ENCODE data around the gene DLEC1. TPM values are rescaled to one million over a fixed set of nuclear protein-coding genes. Genes with fewer than 3 reads are reported as not detected.

The DLEC1 gene
- total RNA-seq, 2 experiments from 2014 or later = 0.70 to 1.1 TPM

GRCh38 chr3:38124324-38125122, 85.5 kb downstream of the DLEC1 start:
- Mint-ChIP-seq H3K4me3 (no peak overlapping the region), H3K4me1 (ENCODE audit: low read depth) (no peaks in the 10 kb centered on the region), H3K9me3 (no peaks in the 10 kb centered on the region), H3K27ac (no peak overlapping the region), H3K36me3 (peaks cover 38% of the 10 kb centered on the region), H3K27me3 (no peaks in the 10 kb centered on the region)
- intact Hi-C loops (cut with micrococcal nuclease) = no loop called here
- no peak for DNase-seq
- ChIA-PET POLR2A (no interaction called here), CTCF (no interaction called here)

- POLR2A ChIA-PET = no interaction called here
Measured at GRCh38 chr3:38125305-38126120, 86.5 kb downstream of the DLEC1 start.

GRCh38 chr3:38126121-38126892, 87.3 kb downstream of the DLEC1 start:
- CTCF ChIA-PET = interaction anchor here (1.0 kb wide), 1 partner anchor 220 kb away, joined by 3 read pairs; the partner anchor contains the start of gene XYLB
- POLR2A ChIA-PET = no interaction called here
- no peak for DNase-seq
- H3K27ac Mint-ChIP-seq = no peak overlapping the region
- intact Hi-C loops (cut with micrococcal nuclease) = no loop called here
- no peaks in the 10 kb centered on the region for H3K9me3 Mint-ChIP-seq
- no peaks in the 10 kb centered on the region for H3K27me3 Mint-ChIP-seq
- H3K36me3 Mint-ChIP-seq = peaks cover 38% of the 10 kb centered on the region
- H3K4me1 Mint-ChIP-seq (ENCODE audit: low read depth) = no peaks in the 10 kb centered on the region
- no peak overlapping the region for H3K4me3 Mint-ChIP-seq

More at GRCh38 chr3:38125305-38126120, 86.5 kb downstream of the DLEC1 start:
- Mint-ChIP-seq H3K27ac (no peak overlapping the region), H3K4me3 (no peak overlapping the region), H3K27me3 (no peaks in the 10 kb centered on the region), H3K4me1 (ENCODE audit: low read depth) (no peaks in the 10 kb centered on the region), H3K9me3 (no peaks in the 10 kb centered on the region), H3K36me3 (peaks cover 41% of the 10 kb centered on the region)
- intact Hi-C loops (cut with micrococcal nuclease) = no loop called here
- DNase-seq = no peak
- CTCF ChIA-PET = no interaction called here

- DNase-seq = peak; percentile 7
- intact Hi-C loops (cut with micrococcal nuclease) = no loop called here
- ChIA-PET POLR2A (no interaction called here), CTCF (interaction anchor here (0.8 to 1.5 kb wide), 2 partner anchors 219 to 368 kb away, joined by 3 to 5 read pairs; partner anchors contain the start of genes EXOG and XYLB)
- H3K27ac Mint-ChIP-seq = no peak overlapping the region
- no peaks in the 10 kb centered on the region for H3K9me3 Mint-ChIP-seq
- H3K27me3 Mint-ChIP-seq = no peaks in the 10 kb centered on the region
- H3K4me3 Mint-ChIP-seq = no peak overlapping the region
- H3K4me1 Mint-ChIP-seq (ENCODE audit: low read depth) = peaks cover under 1% of the 10 kb centered on the region
- H3K36me3 Mint-ChIP-seq = peaks cover 35% of the 10 kb centered on the region
Measured at GRCh38 chr3:38127611-38128302, 88.7 kb downstream of the DLEC1 start.

GRCh38 chr3:38128303-38128655, 89.3 kb downstream of the DLEC1 start:
- intact Hi-C loops (cut with micrococcal nuclease) = no loop called here
- peaks cover 6% of the 10 kb centered on the region for H3K4me1 Mint-ChIP-seq (ENCODE audit: low read depth)
- no peaks in the 10 kb centered on the region for H3K27me3 Mint-ChIP-seq
- H3K36me3 Mint-ChIP-seq = peaks cover 33% of the 10 kb centered on the region
- H3K9me3 Mint-ChIP-seq = no peaks in the 10 kb centered on the region
- POLR2A ChIA-PET = no interaction called here
- H3K27ac Mint-ChIP-seq = no peak overlapping the region
- no peak for DNase-seq
- no peak overlapping the region for H3K4me3 Mint-ChIP-seq
- CTCF ChIA-PET = interaction anchor here (0.8 to 1.5 kb wide), 2 partner anchors 219 to 368 kb away, joined by 3 to 5 read pairs; partner anchors contain the start of genes EXOG and XYLB

GRCh38 chr3:38129058-38129457, 90.0 kb downstream of the DLEC1 start:
- Mint-ChIP-seq H3K4me3 (no peak overlapping the region), H3K36me3 (peaks cover 34% of the 10 kb centered on the region), H3K27me3 (no peaks in the 10 kb centered on the region), H3K27ac (no peak overlapping the region), H3K4me1 (ENCODE audit: low read depth) (peaks cover 9% of the 10 kb centered on the region), H3K9me3 (no peaks in the 10 kb centered on the region)
- DNase-seq = no peak
- CTCF ChIA-PET = interaction anchor here (1.5 kb wide), 1 partner anchor 218 kb away, joined by 5 read pairs; the partner anchor contains the start of gene XYLB
- intact Hi-C loops (cut with micrococcal nuclease) = no loop called here
- POLR2A ChIA-PET = no interaction called here

- peaks cover 23% of the 10 kb centered on the region for H3K4me1 Mint-ChIP-seq (ENCODE audit: low read depth)
- H3K9me3 Mint-ChIP-seq = no peaks in the 10 kb centered on the region
- H3K36me3 Mint-ChIP-seq = peaks cover 35% of the 10 kb centered on the region
- no peak for DNase-seq
- H3K4me3 Mint-ChIP-seq = no peak overlapping the region
- H3K27ac Mint-ChIP-seq = no peak overlapping the region
- CTCF ChIA-PET = interaction anchor here (1.1 kb wide), 1 partner anchor 64 kb away, joined by 3 read pairs; no protein-coding TSS in a partner anchor
- no peaks in the 10 kb centered on the region for H3K27me3 Mint-ChIP-seq
- intact Hi-C loops (cut with micrococcal nuclease) = no loop called here
- POLR2A ChIA-PET = no interaction called here
Measured at GRCh38 chr3:38130631-38131065, 91.6 kb downstream of the DLEC1 start.

- POLR2A ChIA-PET = no interaction called here
- H3K27me3 Mint-ChIP-seq = no peaks in the 10 kb centered on the region
- H3K36me3 Mint-ChIP-seq = peaks cover 37% of the 10 kb centered on the region
- peak; percentile 48 for DNase-seq
- intact Hi-C loops (cut with micrococcal nuclease) = no loop called here
- H3K4me1 Mint-ChIP-seq (ENCODE audit: low read depth) = peaks cover 24% of the 10 kb centered on the region
- H3K27ac Mint-ChIP-seq = no peak overlapping the region
- no peak overlapping the region for H3K4me3 Mint-ChIP-seq
- CTCF ChIA-PET = interaction anchor here (0.9 to 1.1 kb wide), 3 partner anchors 62 to 348 kb away, joined by 3 to 4 read pairs (median 3); no protein-coding TSS in a partner anchor
- no peaks in the 10 kb centered on the region for H3K9me3 Mint-ChIP-seq
Measured at GRCh38 chr3:38131621-38132369, 92.8 kb downstream of the DLEC1 start.

GRCh38 chr3:38133209-38133556, 94.2 kb downstream of the DLEC1 start:
- Mint-ChIP-seq H3K4me1 (ENCODE audit: low read depth) (peaks cover 34% of the 10 kb centered on the region), H3K36me3 (peaks cover 31% of the 10 kb centered on the region), H3K27me3 (no peaks in the 10 kb centered on the region), H3K9me3 (no peaks in the 10 kb centered on the region), H3K4me3 (no peak overlapping the region), H3K27ac (no peak overlapping the region)
- ChIA-PET POLR2A (no interaction called here), CTCF (interaction anchor here (1.2 kb wide), 1 partner anchor 214 kb away, joined by 3 read pairs; the partner anchor contains the start of gene XYLB)
- peak; percentile 5 for DNase-seq
- intact Hi-C loops (cut with micrococcal nuclease) = no loop called here

- Mint-ChIP-seq H3K27me3 (no peaks in the 10 kb centered on the region), H3K4me3 (no peak overlapping the region), H3K36me3 (peaks cover 31% of the 10 kb centered on the region), H3K4me1 (ENCODE audit: low read depth) (peaks cover 36% of the 10 kb centered on the region), H3K9me3 (no peaks in the 10 kb centered on the region), H3K27ac (no peak overlapping the region)
- ChIA-PET POLR2A (no interaction called here), CTCF (interaction anchor here (1.2 kb wide), 1 partner anchor 213 kb away, joined by 3 read pairs; the partner anchor contains the start of gene XYLB)
- DNase-seq = peak; percentile 2
- intact Hi-C loops (cut with micrococcal nuclease) = no loop called here
Measured at GRCh38 chr3:38133557-38134405, 94.8 kb downstream of the DLEC1 start.

All from activated CD4-positive, alpha-beta memory T cell treated with anti-CD3 and anti-CD28 coated beads for 36 hours (primary cell).